ENCODE data around the gene MON1B.
A peak's percentile ranks its signal among the peaks of the same experiment; 100 is the strongest.

Gene MON1B

DNA sequence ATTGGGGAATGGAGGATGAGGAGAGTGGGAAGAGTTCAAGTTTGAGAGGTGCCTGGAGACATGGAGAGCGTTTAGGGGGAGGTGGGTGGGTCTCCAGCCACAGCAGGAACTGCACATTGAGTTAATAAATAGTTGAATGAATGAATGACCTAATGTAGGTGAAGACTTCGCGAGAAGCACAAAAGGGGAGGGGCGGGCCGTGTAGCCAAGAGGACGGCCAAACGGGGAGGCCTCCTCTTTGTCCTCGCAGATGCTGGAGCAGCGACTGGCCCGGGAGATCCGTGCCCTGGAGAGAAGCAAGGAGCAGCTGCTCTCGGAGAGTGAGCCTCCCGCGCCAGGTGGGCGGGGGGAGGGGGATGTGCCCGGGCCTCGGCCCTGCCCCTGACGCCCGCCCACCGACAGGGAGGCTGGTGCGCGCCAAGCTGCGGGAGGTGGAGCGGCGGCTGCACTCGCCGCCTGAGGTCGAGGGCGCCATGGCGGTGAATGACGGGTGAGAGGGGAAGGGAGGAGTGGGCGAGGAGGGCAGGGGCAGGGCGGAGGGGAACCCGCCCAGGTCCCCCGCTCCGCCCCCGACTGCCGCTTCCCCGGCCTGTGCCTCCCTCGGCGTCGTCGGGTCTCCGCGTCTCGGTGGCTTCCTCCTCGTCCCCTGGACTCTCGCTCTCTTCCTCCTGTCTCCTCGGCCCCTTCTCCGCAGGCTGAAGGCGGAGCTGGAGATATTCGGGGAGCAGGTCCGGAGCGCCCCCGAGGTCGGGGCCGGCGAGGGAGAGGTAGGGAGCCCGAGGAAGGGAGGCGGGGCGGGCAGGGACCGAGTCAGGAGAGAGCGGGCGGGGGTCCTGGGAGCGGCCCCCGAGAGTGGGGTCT, 21.1 kb downstream of the MON1B start:
- no peak for TF ChIP-seq CTCF (IDR thresholded peaks at IDR 0.05; ENCODE audit: extremely low read depth, insufficient read depth, missing control alignments)
- in situ Hi-C loops (cut with MboI; ENCODE audit: low pct_unique_long_range_greater_than_20kb, low sequenced_read_pairs, unreplicated experiment) = no loop called here

GRCh38 chr16:77212741-77213541, 22.0 kb downstream of the MON1B start:
- in situ Hi-C loops (cut with MboI; ENCODE audit: low pct_unique_long_range_greater_than_20kb, low sequenced_read_pairs, unreplicated experiment) = no loop called here
- no peak for TF ChIP-seq CTCF (IDR thresholded peaks at IDR 0.05; ENCODE audit: extremely low read depth, insufficient read depth, missing control alignments)
- DNase-seq (ENCODE audit: low spot score) = peak; percentile 77

More for the DNA sequence above, 21.1 kb downstream of the MON1B start:
- DNase-seq (ENCODE audit: low spot score) = peak; percentile 84

DNA sequence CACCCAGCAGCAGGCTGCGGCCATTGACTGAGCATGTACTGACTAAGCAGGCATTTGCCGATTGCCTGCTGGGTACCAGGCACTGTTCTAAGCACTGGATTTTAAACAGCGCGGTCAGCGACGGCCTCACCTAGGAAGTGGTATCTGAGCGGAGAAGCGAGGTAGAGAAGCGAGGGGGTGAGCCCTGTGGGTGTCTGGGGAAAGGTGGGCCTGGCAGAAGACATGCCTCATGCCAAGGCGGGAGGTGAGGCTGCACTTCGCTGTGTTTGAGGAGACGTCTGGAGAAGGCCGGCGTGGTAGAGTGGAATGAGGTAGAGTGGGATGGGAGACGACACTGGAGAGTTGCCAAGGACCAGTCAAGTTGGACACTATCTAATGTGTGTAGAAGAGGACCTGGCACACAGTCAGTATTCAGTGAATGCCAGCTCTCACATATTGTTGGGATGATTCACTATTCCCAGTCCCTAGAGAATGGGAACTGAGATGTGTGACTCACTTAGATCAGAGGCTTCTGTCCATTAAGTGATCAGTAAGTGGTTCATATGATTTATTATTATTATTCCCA, 22.6 kb downstream of the MON1B start:
- in situ Hi-C loops (cut with MboI; ENCODE audit: low pct_unique_long_range_greater_than_20kb, low sequenced_read_pairs, unreplicated experiment) = no loop called here
- no peak for DNase-seq (ENCODE audit: low spot score)
- TF ChIP-seq CTCF (IDR thresholded peaks at IDR 0.05; ENCODE audit: extremely low read depth, insufficient read depth, missing control alignments) = no peak

- no peak for DNase-seq (ENCODE audit: low spot score)
- in situ Hi-C loops (cut with MboI; ENCODE audit: low pct_unique_long_range_greater_than_20kb, low sequenced_read_pairs, unreplicated experiment) = no loop called here
- no peak for TF ChIP-seq CTCF (IDR thresholded peaks at IDR 0.05; ENCODE audit: extremely low read depth, insufficient read depth, missing control alignments)
These were observed 23.6 kb downstream of the MON1B start for GRCh38 chr16:77214411-77215138.

- DNase-seq (ENCODE audit: low spot score) = no peak
- in situ Hi-C loops (cut with MboI; ENCODE audit: low pct_unique_long_range_greater_than_20kb, low sequenced_read_pairs, unreplicated experiment) = no loop called here
- TF ChIP-seq CTCF (IDR thresholded peaks at IDR 0.05; ENCODE audit: extremely low read depth, insufficient read depth, missing control alignments) = no peak
These were observed 28.4 kb downstream of the MON1B start for GRCh38 chr16:77219437-77219836.

- in situ Hi-C loops (cut with MboI; ENCODE audit: low pct_unique_long_range_greater_than_20kb, low sequenced_read_pairs, unreplicated experiment) = no loop called here
- DNase-seq (ENCODE audit: low spot score) = peak; percentile 64
- TF ChIP-seq CTCF (IDR thresholded peaks at IDR 0.05; ENCODE audit: extremely low read depth, insufficient read depth, missing control alignments) = no peak
These were observed 29.4 kb downstream of the MON1B start for GRCh38 chr16:77220427-77220826.

Measured in GM13977 (cell line).